Esophagus squamous epithelium (tissue), 4 donors: ENCODE results near the gene OSBPL5.

ENCODE experiments used
- POLR2A ChIP-seq, 4 donors: fragments of 450-650 bp; IDR thresholded peaks; one replicate each; pipeline ENCODE4 v1.6.1; 2017; ENCODE audit warnings: antibody characterized with exemption in 4 of 4, mild to moderate bottlenecking in 4 of 4, moderate library complexity in 3 of 4
- TF ChIP-seq, protein P1 (sequence below), 6 experiments: fragments of 450-650 bp in 4 of 6; fragments of 200-600 bp in 2 of 6; sonication (generic) in 2 of 6; IDR thresholded peaks; one replicate each; pipeline ENCODE4 v1.5.1; 2016 to 2019; ENCODE audit warnings: antibody characterized with exemption in 6 of 6, mild to moderate bottlenecking in 4 of 6, moderate library complexity in 4 of 6

GRCh38 chr11:3137486-3138177 lies 27.5 kb downstream of the OSBPL5 start:
- TF ChIP-seq, protein P1, sequence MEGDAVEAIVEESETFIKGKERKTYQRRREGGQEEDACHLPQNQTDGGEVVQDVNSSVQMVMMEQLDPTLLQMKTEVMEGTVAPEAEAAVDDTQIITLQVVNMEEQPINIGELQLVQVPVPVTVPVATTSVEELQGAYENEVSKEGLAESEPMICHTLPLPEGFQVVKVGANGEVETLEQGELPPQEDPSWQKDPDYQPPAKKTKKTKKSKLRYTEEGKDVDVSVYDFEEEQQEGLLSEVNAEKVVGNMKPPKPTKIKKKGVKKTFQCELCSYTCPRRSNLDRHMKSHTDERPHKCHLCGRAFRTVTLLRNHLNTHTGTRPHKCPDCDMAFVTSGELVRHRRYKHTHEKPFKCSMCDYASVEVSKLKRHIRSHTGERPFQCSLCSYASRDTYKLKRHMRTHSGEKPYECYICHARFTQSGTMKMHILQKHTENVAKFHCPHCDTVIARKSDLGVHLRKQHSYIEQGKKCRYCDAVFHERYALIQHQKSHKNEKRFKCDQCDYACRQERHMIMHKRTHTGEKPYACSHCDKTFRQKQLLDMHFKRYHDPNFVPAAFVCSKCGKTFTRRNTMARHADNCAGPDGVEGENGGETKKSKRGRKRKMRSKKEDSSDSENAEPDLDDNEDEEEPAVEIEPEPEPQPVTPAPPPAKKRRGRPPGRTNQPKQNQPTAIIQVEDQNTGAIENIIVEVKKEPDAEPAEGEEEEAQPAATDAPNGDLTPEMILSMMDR (IDR thresholded peaks at IDR 0.05): no peak
- TF ChIP-seq POLR2A (IDR thresholded peaks at IDR 0.05): no peak
